ENCODE measurements around the gene ADGRB2. TPM values are rescaled to one million over a fixed set of nuclear protein-coding genes. Genes with fewer than 3 reads are reported as not detected.

ADGRB2 gene
- total RNA-seq, 2 experiments from 2014 or later, result 0.39 to 0.71 TPM

GRCh38 chr1:31759298-31760023 is 4.7 kb downstream of the ADGRB2 start:
- H3K4me1 ChIP-seq (ENCODE audit: insufficient read depth, low read length), result peaks cover 39% of the 10 kb centered on the region
- H3K9me3 ChIP-seq (ENCODE audit: control insufficient read depth in 1 of 2, insufficient read depth in 1 of 2, low read length in 2 of 2), result peaks cover 0 to 4% of the 10 kb centered on the region in 2 experiments
- H3K4me1 Mint-ChIP-seq (ENCODE audit: low read depth), result peaks cover 18% of the 10 kb centered on the region
- no peak overlapping the region for H3K27ac Mint-ChIP-seq
- peaks cover 11% of the 10 kb centered on the region for H3K27me3 Mint-ChIP-seq
- no peak for TF ChIP-seq CTCF (IDR thresholded peaks at IDR 0.05)
- H3K27ac ChIP-seq (ENCODE audit: low read depth in 1 of 2, low read length in 2 of 2), result no peak overlapping the region
- H3K36me3 ChIP-seq (ENCODE audit: insufficient read depth, low read length), result no peaks in the 10 kb centered on the region
- CTCF ChIA-PET, result interaction anchor here (1.6 to 2.3 kb wide), 4 partner anchors 14 to 205 kb away, joined by 7 to 14 read pairs (median 7); no protein-coding TSS in a partner anchor
- peak overlapping the region; percentile 61 for H3K4me3 Mint-ChIP-seq
- H3K4me3 ChIP-seq (ENCODE audit: low read length), result no peak overlapping the region
- intact Hi-C loops (cut with DNase I, micrococcal nuclease), result loop anchor here (5.0 kb wide), 3 partner anchors 203 to 313 kb away; partner anchors contain the start of gene TMEM39B (in 1 of the 2)
- ATAC-seq (ENCODE audit: poor library complexity), result no peak
- no peaks in the 10 kb centered on the region for H3K36me3 Mint-ChIP-seq (ENCODE audit: low read depth)
- H3K9me3 Mint-ChIP-seq, result no peaks in the 10 kb centered on the region
- peaks cover 11% of the 10 kb centered on the region in 2 experiments for H3K27me3 ChIP-seq (ENCODE audit: control insufficient read depth in 1 of 2, insufficient read depth in 2 of 2, low read length in 2 of 2)
- POLR2A ChIA-PET, result interaction anchor here (0.7 to 2.3 kb wide), 2 partner anchors 30 to 302 kb away, joined by 3 to 8 read pairs; no protein-coding TSS in a partner anchor
- peak in 1 of 14 experiments; percentile 32 for DNase-seq

GRCh38 chr1:31758823-31759222 is 5.3 kb downstream of the ADGRB2 start:
- Mint-ChIP-seq H3K27ac (no peak overlapping the region), H3K36me3 (ENCODE audit: low read depth) (no peaks in the 10 kb centered on the region), H3K4me3 (no peak overlapping the region), H3K9me3 (no peaks in the 10 kb centered on the region), H3K27me3 (peaks cover 10% of the 10 kb centered on the region), H3K4me1 (ENCODE audit: low read depth) (peaks cover 17% of the 10 kb centered on the region)
- Histone ChIP-seq H3K4me3 (ENCODE audit: low read length) (no peak overlapping the region), H3K36me3 (ENCODE audit: insufficient read depth, low read length) (no peaks in the 10 kb centered on the region), H3K27me3 (ENCODE audit: control insufficient read depth in 1 of 2, insufficient read depth in 2 of 2, low read length in 2 of 2) (peaks cover 11% of the 10 kb centered on the region in 2 experiments), H3K27ac (ENCODE audit: low read depth in 1 of 2, low read length in 2 of 2) (no peak overlapping the region), H3K9me3 (ENCODE audit: control insufficient read depth in 1 of 2, insufficient read depth in 1 of 2, low read length in 2 of 2) (peaks cover 0 to 4% of the 10 kb centered on the region in 2 experiments), H3K4me1 (ENCODE audit: insufficient read depth, low read length) (peaks cover 37% of the 10 kb centered on the region)
- CTCF ChIA-PET, result interaction anchor here (2.1 kb wide), 1 partner anchor 30 kb away, joined by 7 read pairs; no protein-coding TSS in a partner anchor
- ATAC-seq (ENCODE audit: poor library complexity), result no peak
- no peak for DNase-seq
- POLR2A ChIA-PET, result interaction anchor here (0.7 to 2.3 kb wide), 2 partner anchors 31 to 302 kb away, joined by 3 to 8 read pairs; no protein-coding TSS in a partner anchor
- TF ChIP-seq CTCF (IDR thresholded peaks at IDR 0.05), result no peak
- intact Hi-C loops (cut with DNase I, micrococcal nuclease), result no loop called here

- H3K27me3 ChIP-seq (ENCODE audit: control insufficient read depth in 1 of 2, insufficient read depth in 2 of 2, low read length in 2 of 2), result peaks cover 7% of the 10 kb centered on the region in 2 experiments
- H3K36me3 ChIP-seq (ENCODE audit: insufficient read depth, low read length), result no peaks in the 10 kb centered on the region
- H3K4me3 ChIP-seq (ENCODE audit: low read length), result no peak overlapping the region
- H3K4me1 ChIP-seq (ENCODE audit: insufficient read depth, low read length), result peaks cover 30% of the 10 kb centered on the region
- Mint-ChIP-seq H3K4me1 (ENCODE audit: low read depth) (peaks cover 11% of the 10 kb centered on the region), H3K27me3 (peaks cover 6% of the 10 kb centered on the region), H3K36me3 (ENCODE audit: low read depth) (no peaks in the 10 kb centered on the region), H3K4me3 (no peak overlapping the region), H3K9me3 (no peaks in the 10 kb centered on the region), H3K27ac (no peak overlapping the region)
- POLR2A ChIA-PET, result no interaction called here
- ATAC-seq (ENCODE audit: poor library complexity), result no peak
- DNase-seq, result no peak
- intact Hi-C loops (cut with DNase I, micrococcal nuclease), result no loop called here
- peaks cover 0 to 2% of the 10 kb centered on the region in 2 experiments for H3K9me3 ChIP-seq (ENCODE audit: control insufficient read depth in 1 of 2, insufficient read depth in 1 of 2, low read length in 2 of 2)
- CTCF ChIA-PET, result interaction anchor here (2.1 kb wide), 1 partner anchor 31 kb away, joined by 7 read pairs; no protein-coding TSS in a partner anchor
- H3K27ac ChIP-seq (ENCODE audit: low read depth in 1 of 2, low read length in 2 of 2), result no peak overlapping the region
- no peak for TF ChIP-seq CTCF (IDR thresholded peaks at IDR 0.05)
Observed at GRCh38 chr1:31757989-31758388, 6.2 kb downstream of the ADGRB2 start.

Measured in CD4-positive, alpha-beta T cell (primary cell).